Jurkat, Clone E6-1 (cell line): Measurements from ENCODE around the gene HPGD. TPM values are rescaled to one million over a fixed set of nuclear protein-coding genes. Genes with fewer than 3 reads are reported as not detected.

Experiments
- DNase-seq: peaks from one replicate; pipeline ENCODE4 v3.0.0-alpha.2; 2011; ENCODE audit warnings: low read depth, low spot score
- H3K4me3 ChIP-seq: 2 replicates; pipeline ENCODE4 v1.5.1; 2011; ENCODE audit warnings: mild to moderate bottlenecking, low read length, control low read depth, moderate library complexity
- polyA plus RNA-seq: library from polyadenylated mRNA; unstranded; fragments of >200 nt; gene quantifications from one replicate; pipeline ENCODE4 v1.2.1, GENCODE V29; 2012; ENCODE audit warnings: missing spikeins; ENCODE audit not compliant: insufficient read length, insufficient read depth

HPGD gene
- 35.8 TPM for polyA plus RNA-seq

DNA sequence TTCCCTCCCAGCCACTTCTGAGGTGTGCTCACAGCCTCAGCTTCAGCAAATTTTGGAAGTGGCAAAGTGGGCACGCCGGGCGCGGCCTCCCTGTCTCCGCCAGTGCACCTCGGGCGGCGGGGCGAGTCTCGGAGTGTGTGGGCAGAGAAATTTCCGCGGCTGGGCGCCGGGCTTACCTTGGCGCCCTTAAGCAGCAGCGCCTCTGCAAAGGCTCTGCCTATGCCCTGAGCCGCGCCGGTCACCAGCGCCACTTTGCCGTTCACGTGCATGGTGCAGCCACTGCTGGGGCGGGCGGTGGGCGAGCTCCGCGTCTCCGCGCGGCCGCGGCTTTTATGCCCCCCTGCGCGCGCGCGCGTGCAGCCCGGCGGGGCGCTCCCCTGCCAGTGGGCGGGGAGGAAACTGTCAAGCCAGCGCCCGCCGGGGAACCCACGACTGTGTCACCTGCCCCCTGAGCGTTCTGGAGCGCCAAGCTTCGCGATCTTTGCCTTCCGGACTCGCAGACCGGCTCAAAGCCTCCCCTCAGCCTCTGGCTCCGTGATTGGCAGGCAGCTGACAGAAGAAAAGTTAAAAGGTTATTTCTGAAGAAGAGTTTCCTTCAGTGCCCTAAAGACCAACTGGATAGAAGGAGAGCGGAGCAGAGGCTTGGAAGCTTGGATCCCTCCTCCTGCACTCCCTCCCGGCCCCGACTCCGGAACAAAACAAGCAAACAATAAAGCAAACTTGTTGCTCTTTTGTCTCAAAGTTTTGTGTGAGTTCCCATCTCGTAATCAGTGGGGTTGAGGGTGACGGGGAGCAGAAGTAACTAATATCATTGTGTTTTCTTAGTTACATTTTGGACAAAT, at the start of gene HPGD:
Gene HPGD, minus strand, starts transcription at position 306 of the 842 bp plus-strand sequence. Its CDS starts 37 bp downstream, at position 269.
- DNase-seq = peak; percentile 75
- H3K4me3 ChIP-seq = peak within 1 kb of the TSS; percentile 72

DNA sequence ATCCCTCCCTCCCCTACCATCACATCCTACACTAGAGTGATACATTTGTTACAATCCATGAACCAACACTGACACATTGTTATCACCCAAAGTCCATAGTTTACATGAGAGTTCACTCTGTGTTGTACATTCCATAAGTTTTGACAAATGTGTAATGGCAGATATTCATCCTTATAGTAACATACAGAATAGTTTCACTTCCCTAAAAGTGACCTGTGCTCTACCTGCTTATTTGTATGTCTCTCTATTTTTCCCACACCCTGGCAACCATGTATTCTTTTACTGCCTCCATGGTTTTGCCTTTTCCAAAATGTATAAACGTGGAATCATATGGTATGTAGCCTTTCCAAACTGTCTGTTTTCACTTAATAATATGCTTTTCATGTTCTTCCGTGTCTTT, 42.2 kb upstream of the HPGD start:
- no peak overlapping the region for H3K4me3 ChIP-seq
- no peak for DNase-seq

DNA sequence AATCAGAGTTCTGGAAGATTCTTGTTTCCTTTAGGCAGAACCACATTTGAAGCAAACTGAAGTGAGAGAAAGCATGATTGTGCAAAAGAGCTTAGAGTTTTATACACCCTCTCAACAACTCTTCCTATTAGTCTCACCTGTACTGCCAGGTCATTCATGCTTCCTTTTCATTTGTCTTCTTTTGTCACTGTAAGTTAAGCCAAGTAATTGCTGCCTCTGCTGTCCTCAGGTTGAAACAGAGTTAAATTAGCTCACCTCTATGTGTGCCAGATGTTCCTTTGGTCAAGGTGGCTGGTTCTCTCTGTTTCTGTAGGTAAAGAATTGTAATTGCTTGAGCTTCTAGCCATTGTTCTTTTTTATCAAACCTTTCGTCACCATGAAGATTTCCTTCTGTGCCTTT, 41.1 kb upstream of the HPGD start:
- DNase-seq = no peak
- H3K4me3 ChIP-seq = no peak overlapping the region

DNA sequence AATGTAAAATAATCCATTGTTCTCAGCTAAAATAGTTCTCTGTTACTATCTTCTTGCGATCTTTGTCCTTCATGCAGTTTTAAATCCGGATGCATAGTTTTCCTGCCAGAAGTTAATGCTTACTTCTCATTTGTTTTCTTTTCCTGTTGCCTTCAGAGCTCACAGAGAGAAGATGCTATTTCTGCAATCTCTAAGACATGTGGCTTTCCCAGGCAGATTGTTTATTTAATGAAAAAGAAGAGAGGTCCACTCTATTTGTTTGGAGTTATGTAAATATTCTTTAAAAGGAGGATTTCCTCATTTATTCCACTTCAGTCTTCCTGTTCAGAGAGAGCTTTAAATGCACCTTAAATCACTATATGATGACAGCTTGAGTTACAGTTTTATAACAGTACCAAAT, 39.3 kb upstream of the HPGD start:
- no peak for DNase-seq
- no peak overlapping the region for H3K4me3 ChIP-seq

DNA sequence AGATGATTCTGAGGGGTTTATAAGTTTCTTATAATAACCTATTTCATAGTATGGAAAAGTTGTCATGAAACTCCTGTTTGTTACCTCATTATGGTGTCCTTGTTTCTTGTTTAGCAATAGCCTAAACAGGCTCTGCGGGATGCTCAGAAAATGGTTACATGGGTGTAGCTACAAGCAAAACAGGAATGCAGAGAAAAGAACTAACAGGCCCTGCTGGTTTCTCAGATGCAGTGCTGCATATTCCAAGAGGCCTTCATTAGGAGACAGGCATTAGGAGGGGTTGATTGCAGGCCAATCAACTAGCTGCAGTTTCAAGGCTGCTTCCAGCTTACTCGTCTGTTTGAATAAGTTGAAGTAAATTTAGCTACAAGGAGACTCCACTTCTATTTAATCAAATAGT, 37.6 kb upstream of the HPGD start:
- DNase-seq = no peak
- no peak overlapping the region for H3K4me3 ChIP-seq

DNA sequence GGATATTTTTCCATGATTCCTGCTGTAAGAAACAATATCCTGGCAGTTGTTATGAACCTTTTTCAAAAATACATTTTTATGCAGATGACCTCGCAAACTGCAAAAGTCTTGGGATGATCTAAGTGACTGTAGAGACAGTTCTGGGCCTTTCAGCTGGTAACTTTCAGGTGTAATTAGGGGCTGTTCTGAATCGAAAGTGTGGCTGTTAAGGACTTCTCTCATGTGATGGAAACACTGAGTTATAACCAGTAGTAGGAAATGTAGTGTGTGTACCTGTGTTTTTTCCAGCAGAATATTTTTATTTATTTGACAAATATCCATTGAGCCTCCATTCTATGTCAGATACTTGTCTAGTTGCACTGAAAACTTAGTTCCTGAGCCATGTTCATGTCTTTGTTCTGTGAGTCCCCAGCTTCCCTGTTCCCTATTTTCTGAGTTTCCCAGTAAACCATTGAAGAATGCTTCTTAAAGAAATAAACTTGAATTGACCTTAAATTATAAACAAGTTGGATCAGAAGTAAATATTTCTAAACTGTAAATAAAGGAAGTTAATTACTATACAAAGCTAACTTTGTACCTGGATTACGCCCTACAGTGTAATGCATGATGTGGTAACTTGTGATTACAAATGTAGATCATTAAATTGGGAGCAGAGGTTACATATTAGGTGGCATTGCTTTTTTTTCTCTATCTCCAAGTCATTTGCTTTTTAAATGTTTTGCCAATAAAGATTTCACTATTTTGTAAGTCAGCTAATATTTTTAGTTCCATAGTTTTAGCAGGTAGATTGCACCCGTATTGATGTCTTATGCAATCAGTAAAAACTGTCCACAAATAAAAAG, 33.7 kb upstream of the HPGD start:
- no peak overlapping the region for H3K4me3 ChIP-seq
- DNase-seq = no peak

DNA sequence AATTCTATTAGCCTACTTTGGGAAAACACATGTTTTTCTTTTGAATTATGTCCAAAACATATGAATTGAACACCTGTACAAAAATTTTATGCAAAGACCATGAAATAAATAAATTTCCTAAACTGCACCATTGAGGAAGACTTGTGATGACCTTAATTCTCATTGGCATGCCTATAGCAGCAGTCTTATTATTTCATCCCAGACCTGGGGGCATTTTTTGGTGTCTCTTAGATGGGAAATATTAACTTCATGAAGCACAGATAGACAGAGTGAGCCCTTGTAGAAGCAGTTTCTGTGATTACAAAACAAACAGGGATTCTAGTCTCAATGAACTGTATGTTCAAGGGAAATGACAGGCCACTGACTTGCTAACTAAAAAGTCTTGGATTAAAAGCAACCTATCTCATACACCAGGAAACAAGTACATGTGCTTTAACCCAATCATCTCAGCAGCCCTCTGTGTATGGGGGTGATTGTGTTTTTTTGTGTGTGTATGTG, 32.0 kb upstream of the HPGD start:
- no peak for DNase-seq
- H3K4me3 ChIP-seq = no peak overlapping the region

DNA sequence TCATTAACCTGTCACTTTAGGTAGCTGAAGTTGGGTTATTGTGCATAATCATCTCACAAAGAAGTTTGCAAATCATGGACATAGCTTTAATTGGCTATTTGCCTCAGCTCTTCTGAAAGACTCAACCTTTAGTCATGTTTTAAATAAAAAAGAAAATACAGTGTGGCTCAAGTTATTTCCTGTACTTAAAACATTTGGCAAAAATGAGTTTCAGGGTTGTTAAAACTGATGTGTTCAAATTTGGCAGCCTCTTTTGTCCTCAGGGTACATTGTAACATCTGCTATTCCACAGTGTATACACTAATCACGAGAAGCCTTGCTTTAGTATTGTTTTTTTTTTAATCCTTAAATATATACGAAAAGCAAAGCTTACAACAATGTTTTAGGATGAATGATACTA, 31.5 kb upstream of the HPGD start:
- DNase-seq = no peak
- no peak overlapping the region for H3K4me3 ChIP-seq

DNA sequence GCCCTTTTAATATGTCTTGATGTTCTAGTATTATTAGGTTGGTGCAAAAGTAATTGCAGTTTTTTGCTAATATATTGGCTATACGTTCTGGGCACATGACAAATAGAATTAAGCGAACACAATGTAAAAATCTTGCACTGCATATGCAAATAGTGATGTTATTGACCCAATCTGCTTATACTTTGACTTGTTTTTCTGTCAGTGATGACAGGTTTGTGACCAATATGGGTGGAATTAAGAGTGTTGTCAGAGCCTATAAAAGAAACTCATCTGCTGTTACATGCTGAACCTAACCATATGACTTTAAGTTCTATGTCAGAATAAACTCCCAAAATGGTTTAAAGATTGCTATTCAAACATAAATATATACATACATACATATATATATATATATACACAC, 30.7 kb upstream of the HPGD start:
- no peak overlapping the region for H3K4me3 ChIP-seq

DNA sequence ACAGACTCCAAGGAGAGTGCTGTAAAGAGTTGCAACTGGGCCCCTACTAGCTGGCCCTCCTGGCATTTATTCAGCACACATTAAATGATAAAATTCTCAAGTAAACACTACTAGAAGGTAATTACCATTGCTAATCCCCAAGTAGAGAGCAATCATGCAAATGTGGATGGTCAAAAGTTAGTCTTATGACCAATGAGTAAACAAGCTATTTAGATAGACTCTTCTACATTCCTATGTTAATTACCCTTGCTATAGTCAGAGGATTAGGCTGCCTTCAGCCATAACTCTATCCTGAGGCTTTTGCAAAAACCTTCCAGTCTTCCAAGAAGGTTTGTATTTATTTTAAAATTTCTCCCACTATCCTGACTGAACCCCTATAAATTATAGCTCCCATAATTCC, 28.3 kb upstream of the HPGD start:
- no peak for DNase-seq
- H3K4me3 ChIP-seq = no peak overlapping the region

More for the DNA sequence above, 30.7 kb upstream of the HPGD start:
- DNase-seq = no peak

DNA sequence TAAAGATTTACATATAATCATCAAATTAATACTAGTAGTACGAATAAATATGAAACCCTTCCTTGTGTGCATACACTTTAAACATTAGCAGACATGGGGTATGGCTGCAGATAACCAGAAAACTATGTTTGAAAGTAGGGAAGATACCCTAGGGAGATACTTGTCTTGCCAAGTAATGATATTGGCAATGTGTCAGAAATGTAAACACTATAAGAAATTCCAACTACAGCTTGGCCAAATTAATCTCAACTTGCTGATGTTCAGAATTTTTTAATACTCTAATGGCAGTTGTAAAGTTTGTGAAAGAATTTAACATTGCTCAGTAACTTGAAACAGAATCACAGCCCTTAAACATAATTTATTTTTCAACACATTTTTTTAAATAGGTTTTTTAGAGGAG, 27.4 kb upstream of the HPGD start:
- DNase-seq = no peak
- no peak overlapping the region for H3K4me3 ChIP-seq

DNA sequence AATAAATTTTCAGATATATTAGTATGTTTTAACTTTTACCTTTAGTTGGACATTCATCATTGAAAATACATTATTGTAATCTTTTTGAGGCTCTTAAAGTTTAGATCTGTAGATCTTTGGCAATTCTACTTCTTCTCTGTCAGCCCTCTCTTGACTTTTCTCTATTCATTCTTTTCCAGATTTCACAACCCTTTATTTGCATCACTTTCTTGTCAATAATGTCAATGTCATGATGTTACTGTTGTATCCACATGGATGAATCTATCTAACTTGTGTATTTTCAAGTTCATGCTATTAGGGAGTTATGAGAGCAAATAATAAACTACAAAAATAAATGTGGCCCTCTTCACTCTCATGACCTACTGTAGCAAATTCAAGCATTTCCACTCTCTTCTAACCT, 23.0 kb upstream of the HPGD start:
- no peak overlapping the region for H3K4me3 ChIP-seq
- DNase-seq = no peak

DNA sequence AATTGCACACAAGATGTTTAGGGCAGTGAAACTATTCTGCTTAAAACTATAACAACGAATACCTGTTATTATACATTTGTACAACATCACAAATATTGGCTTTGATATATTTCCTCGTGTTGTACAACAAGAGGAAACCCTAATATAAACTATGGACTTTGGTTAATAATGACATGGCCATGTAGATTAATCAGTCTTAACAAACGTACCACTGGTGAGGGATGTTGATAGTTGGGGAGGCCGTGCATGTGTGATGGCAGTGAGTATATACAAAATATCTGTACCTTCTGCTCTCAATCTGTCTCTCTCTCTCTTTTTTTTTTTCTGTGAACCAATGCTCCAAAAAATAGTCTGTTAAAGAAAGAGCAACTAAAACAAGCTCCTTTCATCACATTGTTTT, 22.2 kb upstream of the HPGD start:
- DNase-seq = no peak
- H3K4me3 ChIP-seq = no peak overlapping the region

DNA sequence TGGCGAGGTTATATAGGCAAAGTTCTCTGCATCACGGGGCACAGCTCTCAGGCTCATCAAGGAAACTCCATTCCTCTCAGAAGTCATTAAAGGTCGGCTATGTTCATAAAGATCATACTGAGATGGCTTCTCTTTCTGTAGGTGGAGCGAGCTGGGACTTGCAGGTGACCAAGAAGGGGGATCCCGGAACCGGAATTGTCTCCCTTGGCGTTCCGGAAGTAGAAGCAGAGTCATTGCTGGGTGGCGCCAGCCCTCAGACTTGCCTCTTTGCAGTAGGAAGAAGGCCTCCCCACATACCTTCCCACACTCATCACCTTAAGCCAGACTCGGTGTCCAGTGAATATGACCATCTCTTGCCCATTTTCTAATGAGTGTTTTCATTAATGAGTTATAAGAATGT, 17.9 kb upstream of the HPGD start:
- no peak overlapping the region for H3K4me3 ChIP-seq
- DNase-seq = no peak

DNA sequence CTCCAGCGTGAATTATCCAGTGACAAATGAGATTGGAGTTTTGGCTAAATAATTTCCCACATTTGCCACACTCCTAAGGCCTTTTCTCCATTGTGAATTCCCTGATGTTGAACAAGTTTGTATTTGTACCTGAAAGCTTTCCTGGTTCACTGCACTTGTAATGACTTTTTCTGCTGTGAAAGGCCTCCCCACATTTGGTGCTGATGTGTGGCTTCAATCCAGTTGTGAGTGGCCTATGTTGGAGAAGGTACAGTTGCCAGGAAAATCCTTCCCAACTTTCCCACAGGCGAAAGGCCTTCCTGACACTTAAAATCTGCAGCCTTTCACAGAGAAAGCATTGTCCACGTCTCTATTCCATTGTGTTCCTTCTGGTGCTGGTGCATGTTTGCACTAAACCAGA, 17.3 kb upstream of the HPGD start:
- H3K4me3 ChIP-seq = no peak overlapping the region
- no peak for DNase-seq

DNA sequence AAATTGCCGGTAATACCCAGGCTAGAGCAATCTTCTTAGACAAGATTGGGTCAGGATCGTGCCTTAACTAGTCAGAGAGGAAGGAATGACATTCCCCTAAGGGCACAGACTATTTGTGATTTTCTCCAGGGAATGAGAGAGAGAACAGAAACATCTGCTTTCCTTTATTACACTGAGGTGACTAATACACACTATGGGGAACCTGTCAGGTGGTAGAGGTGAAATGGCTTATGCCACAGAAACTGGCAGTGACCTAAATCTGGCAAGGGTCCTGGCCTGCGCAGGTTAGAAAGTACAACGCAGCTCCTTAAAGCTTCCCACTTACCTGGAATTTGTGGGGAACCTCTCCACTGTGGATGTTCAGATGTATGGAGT, 16.6 kb upstream of the HPGD start:
- DNase-seq = no peak
- no peak overlapping the region for H3K4me3 ChIP-seq

DNA sequence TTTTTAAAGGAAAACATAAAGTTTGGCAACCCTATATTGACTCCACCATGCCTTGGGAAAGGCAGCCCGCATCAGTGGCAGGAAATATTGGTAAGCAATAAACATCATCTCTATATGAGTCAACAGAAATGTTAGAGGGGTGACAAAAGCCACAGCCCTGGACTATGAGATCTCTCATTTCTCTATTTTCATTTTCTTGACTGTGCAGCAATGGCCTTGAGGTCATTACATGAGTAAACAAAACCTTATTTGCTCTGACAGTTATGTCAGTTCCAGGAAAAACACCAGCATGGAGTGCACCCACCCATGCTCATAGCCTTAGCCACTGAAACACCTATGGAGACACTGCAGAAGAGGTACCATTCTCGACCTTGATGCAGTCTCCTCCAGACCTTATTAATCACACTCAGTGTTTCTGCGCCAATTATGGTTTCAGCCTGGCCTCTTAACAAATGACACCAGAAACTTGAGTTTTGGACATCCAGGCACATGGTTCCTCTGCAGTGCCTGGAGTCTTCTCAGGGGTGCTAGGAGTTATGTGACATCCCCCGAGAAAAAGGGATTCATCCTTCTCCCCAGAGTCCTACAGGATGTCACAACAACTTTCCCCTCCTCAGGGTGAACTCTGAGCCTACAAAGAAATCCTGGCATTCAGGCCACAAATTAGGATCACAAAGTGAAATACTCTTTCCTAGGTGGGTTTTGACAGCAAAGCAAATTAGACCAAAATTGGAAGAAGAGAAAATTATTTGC, 16.0 kb upstream of the HPGD start:
- no peak overlapping the region for H3K4me3 ChIP-seq
- DNase-seq = no peak

DNA sequence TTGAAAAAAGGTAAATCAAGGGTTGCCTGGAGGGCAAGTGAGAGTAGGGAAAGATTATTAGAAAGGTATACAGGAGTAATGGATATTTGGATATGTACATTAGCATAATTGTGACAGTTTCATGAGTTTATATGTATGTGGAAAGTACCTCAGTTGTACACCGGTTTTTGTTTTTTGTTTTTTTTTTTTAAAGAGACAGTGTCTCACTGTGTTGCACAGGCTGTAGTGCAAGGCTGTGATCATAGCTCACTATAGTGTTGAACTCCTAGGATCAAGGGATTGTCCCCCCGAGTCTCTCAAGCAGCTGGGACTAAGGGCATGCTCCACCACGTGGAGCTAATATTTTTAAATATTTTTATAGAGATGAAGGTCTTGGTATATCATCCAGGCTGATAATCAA, 15.3 kb upstream of the HPGD start:
- H3K4me3 ChIP-seq = no peak overlapping the region
- DNase-seq = no peak

DNA sequence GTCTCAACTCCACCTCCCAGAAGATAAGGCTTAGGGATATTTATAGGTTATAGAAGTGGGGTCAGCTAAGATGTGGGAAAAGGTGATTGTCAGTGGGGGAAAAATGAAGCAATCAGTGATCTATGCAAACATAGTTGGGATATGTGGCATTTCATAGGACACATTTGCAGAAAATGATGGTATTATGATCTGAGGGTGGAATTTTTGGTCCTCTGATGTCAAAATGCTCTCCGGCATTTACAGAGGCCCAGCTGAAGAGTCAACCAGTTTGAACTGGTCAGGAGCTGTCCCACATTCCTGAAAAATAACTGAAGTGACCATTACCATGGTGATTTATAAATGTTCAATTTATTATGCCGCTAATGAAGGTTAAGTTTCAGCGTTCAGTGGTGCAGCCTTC, 12.2 kb upstream of the HPGD start:
- DNase-seq = no peak
- no peak overlapping the region for H3K4me3 ChIP-seq

DNA sequence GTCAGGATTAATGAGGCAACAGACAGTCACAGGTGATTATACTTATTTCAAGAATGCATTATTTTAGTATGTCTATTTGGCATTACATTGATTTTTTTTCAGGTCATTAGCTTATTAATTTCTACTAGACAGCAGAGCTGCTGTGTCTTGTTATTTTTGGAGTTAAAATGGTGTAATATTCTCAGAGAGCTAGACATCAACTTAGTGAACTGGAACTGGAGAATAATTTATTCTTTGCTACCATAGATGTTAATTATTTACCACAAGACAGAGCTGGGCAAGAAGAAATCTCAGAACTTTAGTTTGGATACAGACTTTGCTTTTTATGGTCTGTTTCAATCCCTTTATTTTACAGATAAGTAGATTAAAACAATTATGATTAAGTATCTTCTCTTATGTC, 10.2 kb upstream of the HPGD start:
- no peak overlapping the region for H3K4me3 ChIP-seq
- DNase-seq = no peak
